Central memory CD4-positive, alpha-beta T cell (primary cell): ENCODE results near the gene B4GALNT4.
"Not testable (repeated sequence)": the region's sequence is repeated elsewhere in the genome, so short reads cannot be mapped to it uniquely, and the experiment has no call there.

Experiments used
- DNase-seq: peaks from one replicate; pipeline ENCODE4 v3.0.0; 2022

B4GALNT4 gene

GRCh38 chr11:394034-394857 lies 24.9 kb downstream of the B4GALNT4 start, which contains the start of gene PKP3:
PKP3 (plus strand) TSS chr11:394209; CDS start chr11:394293, 84 bp downstream.
- DNase-seq: no peak

- DNase-seq: no peak
These were observed 25.8 kb downstream of the B4GALNT4 start for GRCh38 chr11:394858-395655.

GRCh38 chr11:395866-396265 lies 26.6 kb downstream of the B4GALNT4 start:
- no peak for DNase-seq

- DNase-seq: no peak
These were observed 27.2 kb downstream of the B4GALNT4 start for GRCh38 chr11:396511-396947.

GRCh38 chr11:396948-397548 lies 27.7 kb downstream of the B4GALNT4 start:
- no peak for DNase-seq

- DNase-seq: no peak
These were observed 29.5 kb downstream of the B4GALNT4 start for GRCh38 chr11:398826-399225.

GRCh38 chr11:399731-400211 lies 30.5 kb downstream of the B4GALNT4 start:
- no peak for DNase-seq

- no peak for DNase-seq
These were observed 31.0 kb downstream of the B4GALNT4 start for GRCh38 chr11:400241-400689.

GRCh38 chr11:401196-401595 lies 31.9 kb downstream of the B4GALNT4 start:
- DNase-seq: not testable (repeated sequence)

- no peak for DNase-seq
These were observed 33.9 kb downstream of the B4GALNT4 start for GRCh38 chr11:403021-403760.

- no peak for DNase-seq
These were observed 34.6 kb downstream of the B4GALNT4 start for GRCh38 chr11:403761-404431.

- DNase-seq: no peak
These were observed 35.4 kb downstream of the B4GALNT4 start for GRCh38 chr11:404551-405264.

- no peak for DNase-seq
These were observed 36.1 kb downstream of the B4GALNT4 start for GRCh38 chr11:405323-405953.

- DNase-seq: no peak
These were observed 36.9 kb downstream of the B4GALNT4 start for GRCh38 chr11:405954-406795.

GRCh38 chr11:406796-407650 lies 37.7 kb downstream of the B4GALNT4 start:
- DNase-seq: peak; percentile 94

- no peak for DNase-seq
These were observed 38.4 kb downstream of the B4GALNT4 start for GRCh38 chr11:407651-408123.

- DNase-seq: no peak
These were observed 39.1 kb downstream of the B4GALNT4 start for GRCh38 chr11:408154-409007.
